Measurements from ENCODE around the gene RCL1.
A peak's percentile ranks its signal among the peaks of the same experiment; 100 is the strongest.
"Not testable (repeated sequence)": the region's sequence is repeated elsewhere in the genome, so short reads cannot be mapped to it uniquely, and the experiment has no call there.

RCL1 gene

DNA sequence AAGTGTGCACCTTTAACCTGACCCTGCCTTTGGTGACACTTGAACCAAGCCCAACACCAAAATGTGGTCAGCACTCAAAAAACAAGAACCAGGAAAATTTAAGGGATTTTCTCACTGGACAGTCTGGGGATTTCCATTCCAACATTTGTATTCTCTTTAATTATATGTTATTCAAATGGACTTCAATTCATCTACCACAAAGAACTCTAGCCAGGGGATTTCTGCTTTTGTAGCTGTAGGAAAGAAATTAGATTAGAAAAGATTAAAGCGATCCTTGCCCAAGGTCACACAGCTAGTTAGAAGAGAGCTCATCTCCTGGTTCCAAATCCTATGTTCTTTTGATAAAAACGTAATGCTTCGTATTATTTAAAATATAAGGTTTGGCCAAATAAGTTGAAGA lies 97.5 kb downstream of the RCL1 start:
- DNase-seq: no peak

DNA sequence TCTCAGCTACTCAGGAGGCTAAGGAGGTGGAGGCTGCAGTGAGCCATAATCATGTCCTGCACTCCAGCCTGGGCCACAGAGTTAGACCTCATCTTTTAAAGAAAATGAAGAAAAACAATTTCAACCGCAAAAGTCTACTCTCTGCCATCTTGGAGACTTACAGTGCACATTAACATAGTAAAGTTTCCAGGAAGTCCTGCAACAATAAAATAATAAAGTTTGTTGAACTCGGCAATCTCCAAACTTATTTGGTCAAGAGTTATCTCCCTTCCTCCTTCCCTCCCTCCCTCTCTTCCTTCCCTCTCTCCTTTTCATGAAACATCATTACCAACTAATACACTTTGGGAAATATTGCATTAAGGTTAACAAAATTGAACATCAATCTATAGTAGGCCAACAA lies 98.2 kb downstream of the RCL1 start:
- no peak for DNase-seq

DNA sequence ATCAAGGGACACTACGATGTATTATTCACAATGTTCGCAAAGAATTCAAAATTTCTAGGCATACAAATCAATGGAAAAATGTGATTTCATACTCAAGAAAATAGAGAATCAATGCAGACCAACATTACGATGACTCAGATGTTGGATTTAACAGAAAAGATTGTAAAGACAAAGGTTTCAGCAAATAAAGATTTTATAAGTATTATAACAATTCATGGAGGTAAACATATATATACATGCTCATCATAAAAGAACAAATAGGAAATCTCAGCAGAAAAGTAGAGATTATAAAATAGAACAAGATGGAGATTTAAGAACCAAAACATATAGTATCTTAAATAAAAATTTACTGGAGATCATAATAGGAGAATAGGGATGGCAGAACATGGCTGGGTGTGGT lies 98.9 kb downstream of the RCL1 start:
- DNase-seq: no peak

DNA sequence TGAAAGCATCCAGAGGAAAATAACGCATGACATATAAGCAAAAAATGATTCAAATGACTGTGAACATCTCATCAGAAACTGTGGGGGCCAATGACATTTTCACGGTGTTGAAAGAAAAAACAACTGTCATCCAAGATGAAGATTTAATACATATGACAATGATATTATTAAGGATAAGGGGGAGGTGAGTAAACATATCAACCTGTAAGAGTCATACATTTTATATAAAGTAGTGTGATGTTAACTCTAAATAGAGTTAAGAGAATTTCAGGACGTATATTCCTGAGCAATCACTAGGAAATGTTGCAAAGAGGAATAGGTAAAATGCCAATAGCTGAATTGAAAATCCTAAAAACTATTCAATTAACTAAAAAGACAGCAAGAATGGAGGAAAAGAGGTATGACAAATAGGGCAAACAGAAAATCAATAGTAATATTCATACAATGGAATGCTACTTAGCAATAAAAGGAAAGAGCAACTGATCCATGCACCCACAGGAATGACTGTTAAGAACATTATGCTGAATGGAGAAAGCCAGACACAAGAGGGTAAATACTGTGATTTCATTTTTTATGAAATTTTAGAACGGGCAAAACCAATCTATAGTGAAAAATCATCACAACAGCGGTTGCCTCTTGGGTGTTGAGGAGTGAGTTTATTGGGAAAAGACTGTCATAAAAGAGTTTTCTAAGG lies 99.9 kb downstream of the RCL1 start:
- no peak for DNase-seq

DNA sequence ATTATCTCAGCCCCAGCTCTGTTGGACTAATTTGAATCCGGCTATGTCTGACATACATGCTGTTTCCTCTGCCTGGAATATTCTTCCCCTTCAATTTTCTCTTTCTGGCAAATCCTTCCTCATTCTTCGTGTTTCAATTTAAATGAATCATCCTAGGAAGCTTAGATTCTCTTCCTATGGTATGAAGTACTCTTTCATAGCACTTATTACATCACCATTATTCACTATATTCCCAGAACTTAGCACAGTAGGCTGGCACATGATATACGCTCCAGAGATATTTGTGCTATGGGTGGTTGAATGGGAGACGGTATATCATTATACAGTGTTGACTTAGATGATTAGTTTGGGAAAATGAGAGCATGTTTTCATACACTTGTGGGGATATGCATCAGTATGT lies 101.3 kb downstream of the RCL1 start:
- no peak for DNase-seq

DNA sequence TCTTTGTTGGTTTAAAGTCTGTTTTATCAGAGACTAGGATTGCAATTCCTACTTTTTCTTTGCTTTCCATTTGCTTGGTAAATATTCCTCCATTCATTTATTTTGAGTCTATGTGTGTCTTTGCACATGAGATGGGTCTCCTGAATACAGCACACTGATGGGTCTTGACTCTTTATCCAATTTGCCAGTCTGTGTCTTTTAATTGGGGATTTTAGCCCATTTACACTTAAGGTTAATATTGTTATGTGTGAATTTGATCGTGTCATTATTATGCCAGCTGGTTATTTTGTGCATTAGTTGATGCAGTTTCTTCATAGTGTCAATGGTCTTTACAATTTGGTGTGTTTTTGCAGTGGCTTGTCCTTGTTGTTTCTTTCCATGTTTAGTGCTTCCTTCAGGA lies 107.1 kb downstream of the RCL1 start:
- DNase-seq: not testable (repeated sequence)

DNA sequence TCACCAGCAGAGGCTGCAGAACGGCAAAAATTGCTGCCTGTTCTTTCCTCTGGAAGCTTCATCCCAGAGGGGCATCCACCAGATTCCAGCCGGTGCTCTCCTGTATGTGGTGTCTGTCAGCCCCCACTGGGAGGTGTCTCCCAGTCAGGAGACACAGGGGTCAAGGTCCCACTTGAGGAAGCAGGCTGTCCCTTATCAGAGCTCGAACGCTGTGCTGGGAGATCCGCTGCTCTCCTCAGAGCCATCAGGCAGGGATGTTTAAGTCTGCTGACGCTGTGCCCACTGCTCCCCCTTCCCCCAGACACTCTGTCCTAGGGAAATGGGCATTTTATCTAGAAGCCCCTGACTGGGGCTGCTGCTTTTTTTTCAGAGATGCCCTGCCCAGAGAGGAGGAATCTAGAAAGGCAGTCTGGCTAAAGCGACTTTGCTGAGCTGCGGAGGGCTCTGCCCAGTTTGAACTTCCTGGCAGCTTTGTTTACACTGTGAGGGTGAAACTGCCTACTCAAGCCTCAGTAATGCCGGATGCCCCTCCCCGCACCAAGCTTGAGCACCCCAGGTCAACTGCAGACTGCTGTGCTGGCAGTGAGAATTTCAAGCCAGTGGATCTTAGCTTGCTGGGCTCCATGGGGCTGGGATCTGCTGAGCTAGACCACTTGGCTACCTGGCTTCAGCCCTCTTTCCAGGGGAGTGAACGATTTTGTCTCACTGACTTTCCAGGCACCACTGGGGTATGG lies 108.8 kb downstream of the RCL1 start:
- peak; percentile 46 for DNase-seq

DNA sequence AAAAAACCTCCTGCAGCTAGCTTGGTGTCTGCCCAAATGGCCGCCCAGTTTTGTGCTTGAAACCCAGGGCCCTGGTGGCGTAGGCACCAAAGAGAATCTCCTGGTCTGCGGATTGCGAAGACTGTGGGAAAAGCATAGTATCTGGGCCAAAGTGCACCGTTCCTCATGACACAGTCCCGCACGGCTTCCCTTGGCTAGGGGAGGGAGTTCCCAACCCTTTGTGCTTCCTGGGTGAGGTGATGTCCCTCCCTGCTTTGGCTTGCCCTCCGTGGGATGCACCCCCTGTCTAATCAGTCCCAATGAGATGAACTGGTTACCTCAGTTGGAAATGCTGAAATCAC lies 109.4 kb downstream of the RCL1 start:
- no peak for DNase-seq

DNA sequence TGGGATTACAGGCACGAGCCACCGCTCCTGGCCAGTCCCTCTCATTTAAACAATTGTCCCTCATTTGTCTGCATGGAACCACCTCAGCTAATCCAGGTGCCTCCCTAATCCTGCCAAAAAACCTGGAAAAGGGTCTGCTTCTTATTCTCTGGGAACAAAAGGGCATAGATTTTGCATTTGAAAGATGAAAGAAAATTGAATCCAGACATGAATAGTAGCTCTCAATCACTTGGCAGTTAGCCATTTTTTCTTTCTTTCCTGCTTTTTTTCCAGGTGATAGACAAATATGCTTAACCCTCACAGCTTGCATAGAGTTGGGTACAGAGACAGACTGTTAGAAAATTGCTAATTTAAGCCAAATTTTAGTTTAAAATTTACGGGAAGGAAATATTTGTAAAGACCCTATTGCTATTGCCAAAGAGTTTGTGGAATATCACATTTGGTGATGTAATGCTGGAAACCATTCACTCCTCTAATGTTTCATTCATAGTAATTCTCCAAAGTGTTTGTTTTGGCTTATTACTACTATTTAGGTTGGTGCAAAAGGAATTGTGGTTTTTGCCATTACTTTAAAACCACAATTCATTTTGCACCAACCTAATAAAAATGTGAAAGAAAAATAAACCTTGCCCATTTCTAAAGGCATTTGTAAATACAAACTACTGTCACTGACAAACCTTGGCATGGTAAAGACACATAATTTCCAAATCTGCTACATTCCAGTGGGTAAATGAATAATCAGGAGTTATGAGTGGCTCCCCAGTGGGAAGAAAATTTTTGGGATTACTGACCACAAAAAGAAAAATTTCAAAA lies 111.8 kb downstream of the RCL1 start:
- no peak for DNase-seq

DNA sequence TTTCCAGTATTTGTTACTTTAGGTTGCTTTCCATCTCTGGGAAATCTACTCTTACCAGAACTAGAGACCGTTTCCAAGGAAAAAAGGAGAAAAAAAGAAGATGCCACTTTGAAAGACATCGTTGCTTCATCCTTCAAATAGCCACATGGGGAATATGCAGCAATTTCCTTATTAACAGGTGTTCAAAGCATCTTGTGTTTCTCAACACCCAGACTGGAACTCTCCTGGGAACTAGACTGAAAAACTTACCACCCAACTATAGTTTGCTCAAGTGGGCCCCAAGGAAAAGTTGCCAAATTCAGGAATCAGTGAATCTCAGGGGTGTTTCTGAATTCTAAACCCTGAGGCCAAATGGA lies 112.4 kb downstream of the RCL1 start:
- no peak for DNase-seq

Data from hematopoietic multipotent progenitor cell treated with erythropoietin and hydrocortisone succinate and interleukin-3 and kit ligand, for 6 days (in vitro differentiated cells).